Measurements from ENCODE around the gene EIF3L.

The EIF3L gene

GRCh38 chr22:37930270-37930951, 81.2 kb downstream of the EIF3L start:
- no peak for DNase-seq (ENCODE audit: low spot score)

GRCh38 chr22:37930952-37931440, 81.8 kb downstream of the EIF3L start:
- no peak for DNase-seq (ENCODE audit: low spot score)

DNA sequence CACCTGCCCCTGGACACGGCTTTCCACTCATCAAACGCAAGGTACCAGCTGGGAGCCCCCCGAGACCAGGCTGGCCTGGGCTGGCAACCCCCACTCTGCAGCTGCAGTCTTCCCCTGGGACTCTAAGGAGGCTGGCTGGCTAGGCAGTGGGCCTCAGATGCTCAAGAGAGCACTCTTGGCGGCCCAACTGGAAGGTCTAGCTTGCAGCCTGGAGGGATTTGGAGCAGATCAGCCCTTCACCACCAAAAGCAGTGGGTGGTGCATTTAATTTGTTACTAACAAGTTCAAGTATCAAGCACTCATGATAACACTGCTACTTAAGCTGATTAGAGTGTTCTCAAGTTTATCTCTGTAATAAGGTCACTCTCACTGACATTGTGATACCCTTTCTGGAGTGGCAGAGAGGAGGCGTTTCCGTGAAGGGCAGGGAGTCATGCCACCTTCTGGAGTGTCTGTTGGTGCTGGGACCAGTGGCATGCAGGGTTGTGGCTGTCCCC, 82.7 kb downstream of the EIF3L start:
- no peak for DNase-seq (ENCODE audit: low spot score)

DNA sequence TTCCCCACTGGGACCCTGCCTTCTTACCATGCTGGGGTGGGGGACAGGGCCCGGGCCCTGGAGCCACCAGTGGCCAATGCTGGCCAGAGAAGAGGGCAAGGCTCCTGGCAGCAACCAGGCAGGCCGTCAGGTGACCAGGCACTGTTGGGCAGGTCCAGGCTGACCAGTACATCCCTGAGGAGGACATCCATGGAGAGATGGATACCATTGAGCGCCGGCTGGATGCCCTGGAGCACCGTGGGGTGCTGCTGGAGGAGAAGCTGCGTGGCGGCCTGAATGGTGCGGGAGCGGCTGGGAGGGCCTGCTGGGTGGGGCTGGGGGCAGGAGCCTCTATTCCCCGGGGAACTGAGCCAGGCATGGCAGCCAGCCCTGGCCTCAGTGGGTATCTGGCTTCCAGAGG, 83.2 kb downstream of the EIF3L start:
- DNase-seq (ENCODE audit: low spot score), result no peak

DNA sequence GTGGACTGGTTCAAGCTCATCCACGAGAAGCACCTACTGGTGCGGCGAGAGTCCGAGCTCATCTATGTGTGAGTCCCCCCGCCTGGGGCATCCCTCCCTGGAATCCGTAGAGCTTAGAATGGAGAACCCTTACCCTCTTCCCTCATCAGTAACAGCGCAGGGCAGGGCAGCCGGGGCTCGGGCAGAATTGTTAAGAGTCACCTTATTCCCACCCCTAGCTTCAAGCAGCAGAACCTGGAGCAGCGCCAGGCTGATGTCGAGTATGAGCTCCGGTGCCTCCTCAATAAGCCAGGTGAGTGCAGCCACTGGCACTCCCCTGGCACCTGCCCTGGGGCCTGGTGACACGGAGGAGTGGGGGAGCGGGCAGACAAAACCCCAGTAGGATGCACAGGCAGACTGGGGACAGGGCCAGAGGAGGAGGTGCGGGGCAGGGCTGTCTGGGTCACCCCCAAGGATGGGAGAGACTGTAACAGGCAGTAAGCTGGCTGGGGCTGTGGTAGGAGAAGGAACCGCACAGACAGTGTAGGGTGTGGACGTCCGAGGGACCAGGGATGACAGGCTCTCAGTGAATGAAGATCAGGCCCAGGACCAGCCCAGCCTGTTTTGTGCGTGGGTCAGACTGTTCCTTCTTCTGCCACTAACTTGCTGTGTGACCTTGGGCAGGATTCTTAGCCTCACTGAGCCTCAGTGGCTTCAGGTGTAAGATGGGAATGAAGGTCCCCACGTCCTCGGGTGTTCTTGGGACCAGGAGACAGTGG, 83.8 kb downstream of the EIF3L start:
- DNase-seq (ENCODE audit: low spot score), result no peak

DNA sequence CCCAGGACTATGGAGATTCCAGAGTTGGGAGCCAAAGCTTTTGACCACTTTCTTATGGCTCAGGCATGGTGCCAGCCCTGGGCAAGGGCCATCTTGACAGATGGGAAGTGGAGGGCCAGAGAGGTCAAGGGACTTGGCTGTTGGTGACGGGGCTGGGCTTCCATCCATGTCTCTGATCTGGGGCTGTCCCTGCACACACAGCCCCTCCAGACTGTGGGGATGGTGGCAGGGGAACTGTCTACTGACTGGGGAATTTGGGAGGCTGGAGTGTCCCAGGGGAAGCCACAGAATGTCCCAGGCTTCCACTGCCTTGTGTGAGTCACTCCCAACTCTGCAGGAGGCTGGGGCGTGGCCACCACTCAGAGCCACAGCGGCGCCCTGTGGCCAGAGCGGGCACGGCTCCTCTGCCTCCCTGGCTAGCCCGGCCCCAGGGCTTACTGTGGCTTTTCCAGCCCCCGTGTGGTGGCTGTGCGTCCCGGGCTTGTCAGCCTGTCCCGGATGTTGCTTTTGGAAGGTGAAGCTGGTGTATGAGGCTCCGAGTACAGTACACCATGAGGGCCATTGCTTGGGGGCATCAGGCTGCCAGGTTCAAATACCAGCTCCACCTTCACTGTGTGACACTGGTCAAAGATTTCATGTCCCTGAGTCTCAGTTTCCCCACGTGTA, 84.6 kb downstream of the EIF3L start:
- peak; percentile 91 for DNase-seq (ENCODE audit: low spot score)

Data from LoVo (cell line).